ENCODE data around the gene DENND4C. TPM values are rescaled to one million over a fixed set of nuclear protein-coding genes. Genes with fewer than 3 reads are reported as not detected.

The DENND4C gene
- polyA plus RNA-seq, 3 donors from 2014 or later, result 40.6 to 49.1 (median 44.5) TPM

DNA sequence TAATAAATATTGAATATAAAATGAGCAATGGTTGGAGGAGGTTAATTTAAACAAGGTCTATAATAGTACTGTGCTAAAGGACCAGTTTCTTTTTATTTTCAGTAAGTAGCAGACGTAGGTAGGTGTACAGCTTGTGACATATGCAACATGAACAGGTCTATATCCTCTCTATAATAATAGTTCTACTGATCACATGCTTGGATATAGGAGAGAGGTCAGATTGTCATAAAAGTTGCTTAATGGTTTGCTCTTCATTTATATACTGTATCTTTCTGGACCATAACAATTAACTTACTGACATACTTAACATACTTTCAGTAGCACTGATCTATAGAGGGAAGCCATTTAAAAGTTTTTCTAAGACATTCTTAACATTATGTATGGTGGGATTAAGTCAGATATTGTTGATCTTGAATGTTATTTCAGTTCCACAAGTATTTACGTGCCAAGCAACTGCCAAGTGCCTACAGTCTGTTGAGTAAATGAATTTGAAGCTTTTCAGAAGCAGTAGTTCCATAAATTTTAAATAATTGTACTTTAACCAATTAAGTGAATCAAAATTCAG is 68.0 kb downstream of the DENND4C start:
- Mint-ChIP-seq H3K4me3 (no peak overlapping the region), H3K27ac (peak overlapping the region in 1 of 6 donors; percentile 29), H3K9me3 (no peaks in the 10 kb centered on the region), H3K4me1 (peaks cover 0 to 9% of the 10 kb centered on the region in 2 donors), H3K36me3 (peaks cover 0 to 22% (median 12%) of the 10 kb centered on the region in 3 donors), H3K27me3 (ENCODE audit: low read depth in 3 of 3) (peaks cover 0 to 5% (median 0%) of the 10 kb centered on the region in 3 donors)
- DNase-seq, result no peak

DNA sequence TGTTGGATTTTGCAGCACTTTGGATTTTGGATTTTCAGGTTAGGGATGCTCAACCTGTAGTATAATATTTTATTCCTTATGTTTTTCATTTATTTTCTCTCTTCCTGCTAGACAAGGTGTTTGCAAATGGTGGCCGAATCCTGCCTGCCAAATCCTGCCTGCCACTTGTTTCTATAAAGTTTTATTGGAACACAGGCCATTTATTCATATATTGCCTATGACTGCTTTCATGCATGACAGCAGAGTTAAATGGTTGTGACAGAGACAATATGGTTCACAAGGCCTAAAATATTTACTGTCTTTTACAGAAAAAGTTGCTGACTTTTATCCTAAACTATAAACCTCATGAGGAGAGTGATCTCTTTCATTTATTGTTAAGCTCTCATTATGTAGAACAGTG is 72.7 kb downstream of the DENND4C start:
- no peaks in the 10 kb centered on the region for H3K9me3 Mint-ChIP-seq
- H3K27ac Mint-ChIP-seq, result peak overlapping the region in 1 of 6 donors; percentile 8
- H3K27me3 Mint-ChIP-seq (ENCODE audit: low read depth in 3 of 3), result no peaks in the 10 kb centered on the region
- no peak for DNase-seq
- H3K4me3 Mint-ChIP-seq, result no peak overlapping the region
- peaks cover 11 to 31% (median 16%) of the 10 kb centered on the region in 3 donors for H3K36me3 Mint-ChIP-seq
- peaks cover 4 to 14% of the 10 kb centered on the region in 2 donors for H3K4me1 Mint-ChIP-seq

DNA sequence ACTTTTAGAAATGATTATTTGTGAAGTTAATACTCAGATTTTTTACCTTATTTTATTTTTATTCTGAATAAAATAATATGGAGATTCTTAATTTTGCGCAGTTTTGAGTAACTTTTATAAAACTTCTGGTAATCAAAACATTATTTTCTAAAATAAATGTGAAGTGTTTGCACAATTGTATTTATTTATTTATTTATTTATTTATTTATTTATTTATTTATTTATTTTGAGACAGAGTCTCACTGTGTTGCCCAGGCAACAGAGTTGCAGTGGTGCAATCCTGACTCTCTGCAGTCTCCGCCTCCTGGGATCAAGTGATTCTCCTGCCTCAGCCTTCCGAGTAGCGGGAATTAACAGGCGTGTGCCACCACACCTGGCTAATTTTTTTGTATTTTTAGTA is 76.1 kb downstream of the DENND4C start:
- Mint-ChIP-seq H3K27ac (no peak overlapping the region), H3K36me3 (peaks cover 13 to 24% (median 17%) of the 10 kb centered on the region in 3 donors), H3K9me3 (no peaks in the 10 kb centered on the region), H3K4me1 (peaks cover 8 to 23% of the 10 kb centered on the region in 2 donors), H3K4me3 (no peak overlapping the region), H3K27me3 (ENCODE audit: low read depth in 3 of 3) (no peaks in the 10 kb centered on the region)
- no peak for DNase-seq

DNA sequence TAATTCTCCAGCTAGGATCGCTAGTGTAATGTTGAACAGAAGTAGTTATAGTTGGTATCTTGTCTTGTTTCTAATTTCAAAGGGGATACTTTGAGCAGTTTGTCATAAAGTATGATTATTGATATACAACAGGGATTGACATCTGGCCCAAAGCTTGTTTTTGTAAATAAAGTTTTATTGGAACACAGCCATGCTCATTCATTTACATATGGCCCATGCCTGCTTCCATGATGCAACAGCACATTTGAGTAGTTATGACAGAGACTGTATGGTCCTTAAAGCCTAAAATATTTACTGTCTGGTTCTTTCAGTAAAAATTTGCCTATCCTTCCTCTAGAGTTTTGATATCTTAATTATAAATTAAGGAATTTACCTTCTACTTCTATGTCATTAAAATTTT is 79.8 kb downstream of the DENND4C start:
- Mint-ChIP-seq H3K27me3 (ENCODE audit: low read depth in 3 of 3) (no peaks in the 10 kb centered on the region), H3K4me3 (no peak overlapping the region), H3K36me3 (peaks cover 8 to 22% (median 15%) of the 10 kb centered on the region in 3 donors), H3K4me1 (peaks cover 8 to 24% of the 10 kb centered on the region in 2 donors), H3K27ac (no peak overlapping the region), H3K9me3 (no peaks in the 10 kb centered on the region)
- no peak for DNase-seq

DNA sequence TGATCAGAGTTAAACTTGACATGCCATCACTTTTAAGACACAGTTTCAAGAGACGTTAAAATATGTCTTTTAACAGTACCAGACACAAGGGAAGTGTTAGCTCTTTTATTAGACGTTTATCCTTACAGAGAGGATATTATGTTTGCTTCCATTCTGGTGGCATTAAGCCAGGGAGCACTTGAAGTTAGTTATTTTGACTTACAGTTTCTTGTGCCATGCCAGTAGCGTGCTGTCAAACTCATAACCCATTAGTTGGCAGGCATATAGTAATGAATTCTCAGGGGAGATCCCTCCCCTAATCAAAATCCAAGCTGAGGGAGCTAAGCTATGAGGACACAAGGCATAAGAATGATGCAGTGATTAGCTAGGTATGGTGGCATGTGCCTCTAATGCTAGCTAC is 83.1 kb downstream of the DENND4C start:
- no peak for DNase-seq
- Mint-ChIP-seq H3K27ac (peak overlapping the region in 2 of 6 donors; percentile 5 to 49), H3K9me3 (no peaks in the 10 kb centered on the region), H3K4me1 (peaks cover 2 to 15% of the 10 kb centered on the region in 2 donors), H3K4me3 (no peak overlapping the region), H3K27me3 (ENCODE audit: low read depth in 3 of 3) (no peaks in the 10 kb centered on the region), H3K36me3 (peaks cover 4 to 16% (median 11%) of the 10 kb centered on the region in 3 donors)

DNA sequence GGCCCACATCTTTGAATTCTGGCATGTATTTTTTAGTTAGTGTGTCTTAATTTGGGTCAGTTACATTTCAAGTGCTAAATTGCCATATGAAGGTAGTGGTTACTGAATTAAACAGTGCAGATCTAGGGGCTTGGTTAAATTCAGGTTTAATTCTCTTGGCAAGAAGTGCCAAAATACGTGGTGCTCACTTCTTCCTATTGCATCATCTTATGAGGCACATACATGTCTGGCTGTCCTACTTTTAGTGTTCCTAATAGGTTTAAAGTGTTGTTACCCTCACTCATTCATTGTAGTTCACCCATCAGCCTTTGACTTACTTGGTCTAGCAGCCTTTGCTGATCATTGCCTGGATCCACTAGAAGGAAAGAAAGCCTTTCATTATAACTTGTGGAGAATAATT is 90.0 kb downstream of the DENND4C start:
- Mint-ChIP-seq H3K27me3 (ENCODE audit: low read depth in 3 of 3) (peaks cover 0 to 3% (median 0%) of the 10 kb centered on the region in 3 donors), H3K9me3 (no peaks in the 10 kb centered on the region), H3K4me1 (peaks cover 2 to 13% of the 10 kb centered on the region in 2 donors), H3K4me3 (no peak overlapping the region), H3K36me3 (peaks cover 14 to 26% (median 18%) of the 10 kb centered on the region in 3 donors), H3K27ac (no peak overlapping the region)
- no peak for DNase-seq

DNA sequence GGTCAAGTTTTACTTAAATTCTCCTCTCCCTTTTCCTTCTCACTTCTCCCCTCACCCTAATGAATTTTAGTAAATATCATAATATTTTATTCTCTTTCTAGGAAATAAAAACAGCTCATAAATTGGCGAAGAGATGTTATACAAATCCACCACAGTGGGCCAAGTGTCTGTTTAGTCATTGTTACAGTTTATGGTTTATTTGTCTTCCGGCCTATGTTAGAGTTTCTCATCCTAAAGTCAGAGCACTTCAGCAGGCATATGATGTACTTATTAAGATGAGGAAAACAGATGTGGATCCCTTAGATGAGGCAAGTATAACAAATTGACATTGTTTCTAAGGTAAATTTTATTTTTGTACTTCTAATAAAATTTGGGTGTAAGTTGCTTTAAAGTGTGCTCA is 101.4 kb downstream of the DENND4C start:
- H3K4me1 Mint-ChIP-seq, result no peaks in the 10 kb centered on the region

DNA sequence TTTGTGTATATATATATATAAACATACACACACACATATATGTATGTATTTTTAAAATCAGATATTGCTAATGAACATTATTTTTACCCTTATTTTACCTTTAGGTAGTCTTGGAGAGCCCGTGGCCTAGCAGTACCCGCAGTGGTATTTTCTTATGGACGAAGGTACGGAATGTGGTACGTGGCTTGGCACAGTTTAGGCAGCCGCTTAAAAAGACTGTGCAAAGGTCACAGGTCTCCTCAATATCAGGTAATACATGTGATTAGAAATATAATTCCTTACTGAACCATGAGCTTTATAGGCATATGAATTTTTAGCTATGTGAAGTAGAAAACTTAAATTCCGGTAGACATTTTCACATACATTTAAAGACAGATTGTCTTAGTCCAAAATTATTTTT is 105.7 kb downstream of the DENND4C start:
- H3K9me3 Mint-ChIP-seq, result no peaks in the 10 kb centered on the region

More for the DNA sequence above, 101.4 kb downstream of the DENND4C start:
- H3K27me3 Mint-ChIP-seq (ENCODE audit: low read depth in 3 of 3), result no peaks in the 10 kb centered on the region
- H3K9me3 Mint-ChIP-seq, result no peaks in the 10 kb centered on the region
- H3K36me3 Mint-ChIP-seq, result peaks cover 22 to 31% (median 23%) of the 10 kb centered on the region in 3 donors
- H3K27ac Mint-ChIP-seq, result peak overlapping the region in 2 of 6 donors; percentile 24 to 50
- no peak for DNase-seq
- H3K4me3 Mint-ChIP-seq, result no peak overlapping the region

DNA sequence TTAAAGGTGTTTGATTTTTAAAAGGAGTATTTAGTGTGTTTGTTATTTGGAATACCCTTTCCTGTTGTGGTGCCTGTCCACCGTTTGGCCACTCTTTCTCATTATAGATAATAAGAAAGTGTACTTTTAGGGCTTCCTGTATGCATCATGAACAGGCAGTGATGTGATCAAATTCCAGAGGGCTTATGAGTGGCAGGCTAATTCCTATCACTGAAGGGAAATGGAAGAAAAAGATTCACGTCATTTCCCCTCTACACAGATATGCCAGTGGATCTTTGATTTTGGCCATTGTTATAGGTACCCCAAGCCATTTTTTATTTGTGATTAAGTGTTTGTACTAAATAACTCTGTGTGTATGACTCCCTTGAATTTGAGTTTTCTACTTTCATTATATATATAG is 112.5 kb downstream of the DENND4C start:
- no peak overlapping the region for H3K4me3 Mint-ChIP-seq
- H3K27me3 Mint-ChIP-seq (ENCODE audit: low read depth in 3 of 3), result no peaks in the 10 kb centered on the region
- no peaks in the 10 kb centered on the region for H3K4me1 Mint-ChIP-seq
- H3K9me3 Mint-ChIP-seq, result no peaks in the 10 kb centered on the region
- no peak for DNase-seq
- peaks cover 16 to 48% (median 25%) of the 10 kb centered on the region in 3 donors for H3K36me3 Mint-ChIP-seq
- H3K27ac Mint-ChIP-seq, result no peak overlapping the region

More for the DNA sequence above, 105.7 kb downstream of the DENND4C start:
- Mint-ChIP-seq H3K4me1 (no peaks in the 10 kb centered on the region), H3K27ac (no peak overlapping the region), H3K36me3 (peaks cover 21 to 40% (median 25%) of the 10 kb centered on the region in 3 donors), H3K27me3 (ENCODE audit: low read depth in 3 of 3) (no peaks in the 10 kb centered on the region), H3K4me3 (no peak overlapping the region)
- DNase-seq, result no peak

DNA sequence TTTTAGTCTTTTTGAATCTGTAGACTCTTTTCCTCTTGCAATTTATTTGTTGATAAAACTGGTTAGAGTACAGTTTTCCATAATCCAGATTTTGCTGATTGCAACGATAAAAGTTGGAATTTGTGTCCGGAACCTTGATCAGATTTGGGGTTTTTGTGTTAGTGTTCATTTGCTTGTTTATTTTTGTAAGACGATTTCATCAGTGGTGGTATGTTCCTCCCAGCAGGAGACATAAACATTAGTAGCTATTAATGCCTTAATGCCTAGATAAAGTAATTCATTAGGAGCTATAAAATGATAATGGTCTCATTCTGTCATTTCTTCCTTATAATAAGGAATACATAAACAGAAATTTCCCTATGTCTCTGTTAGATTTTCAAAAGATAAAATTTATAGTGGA is 128.2 kb downstream of the DENND4C start:
- no peak overlapping the region for H3K4me3 Mint-ChIP-seq
- H3K36me3 Mint-ChIP-seq, result peaks cover 15 to 27% (median 26%) of the 10 kb centered on the region in 3 donors
- H3K27ac Mint-ChIP-seq, result no peak overlapping the region
- H3K4me1 Mint-ChIP-seq, result peaks cover 0 to 7% of the 10 kb centered on the region in 2 donors
- no peak for DNase-seq
- H3K27me3 Mint-ChIP-seq (ENCODE audit: low read depth in 3 of 3), result peaks cover 2 to 5% (median 3%) of the 10 kb centered on the region in 3 donors
- no peaks in the 10 kb centered on the region for H3K9me3 Mint-ChIP-seq

DNA sequence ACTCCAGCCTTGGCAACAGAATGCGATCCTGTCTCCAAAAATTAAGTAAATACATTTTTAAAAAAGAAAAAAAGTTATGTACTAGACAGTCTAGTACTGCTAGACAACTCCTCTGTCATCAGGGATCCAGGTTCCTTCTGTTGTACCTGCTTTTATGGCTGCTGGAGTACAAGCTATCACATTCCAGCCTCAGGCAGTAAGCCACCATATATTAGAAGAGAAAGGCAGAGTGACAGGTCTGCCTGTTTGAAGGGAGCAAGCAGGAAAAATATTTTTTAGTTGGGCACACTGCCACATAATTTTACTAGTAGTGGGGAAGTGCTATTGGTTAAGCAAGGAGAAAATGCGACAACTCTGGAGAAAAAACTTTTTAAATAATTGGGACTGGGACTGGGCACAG is 138.6 kb downstream of the DENND4C start:
- H3K27me3 Mint-ChIP-seq (ENCODE audit: low read depth in 3 of 3), result peaks cover 0 to 2% (median 0%) of the 10 kb centered on the region in 3 donors
- H3K4me3 Mint-ChIP-seq, result no peak overlapping the region
- H3K9me3 Mint-ChIP-seq, result no peaks in the 10 kb centered on the region
- no peak for DNase-seq
- peaks cover 15 to 25% of the 10 kb centered on the region in 2 donors for H3K4me1 Mint-ChIP-seq
- peaks cover 8 to 35% (median 12%) of the 10 kb centered on the region in 3 donors for H3K36me3 Mint-ChIP-seq
- peak overlapping the region in 1 of 6 donors; percentile 51 for H3K27ac Mint-ChIP-seq

DNA sequence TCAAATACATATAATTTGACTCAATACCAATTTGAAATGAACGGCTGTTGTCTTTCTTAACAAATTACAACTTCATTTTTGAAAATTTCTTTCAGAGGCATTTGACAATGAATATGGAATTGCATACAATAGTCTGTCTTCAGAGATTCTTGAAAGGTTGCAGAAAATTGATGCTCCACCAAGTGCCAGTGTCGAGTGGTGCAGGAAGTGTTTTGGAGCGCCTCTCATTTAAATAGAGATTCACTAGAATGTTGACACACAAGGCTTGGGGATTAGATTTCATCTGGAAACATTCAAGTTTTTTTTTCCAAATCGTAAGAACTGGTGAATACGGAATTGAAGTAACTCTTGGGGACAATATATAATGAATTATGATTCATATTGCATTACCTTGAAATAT is 141.4 kb downstream of the DENND4C start:
- Mint-ChIP-seq H3K4me3 (no peak overlapping the region), H3K9me3 (no peaks in the 10 kb centered on the region), H3K4me1 (peaks cover 7 to 22% of the 10 kb centered on the region in 2 donors), H3K27ac (no peak overlapping the region), H3K36me3 (peaks cover 0 to 50% (median 24%) of the 10 kb centered on the region in 3 donors), H3K27me3 (ENCODE audit: low read depth in 3 of 3) (peaks cover 0 to 1% (median 0%) of the 10 kb centered on the region in 3 donors)
- DNase-seq, result no peak

DNA sequence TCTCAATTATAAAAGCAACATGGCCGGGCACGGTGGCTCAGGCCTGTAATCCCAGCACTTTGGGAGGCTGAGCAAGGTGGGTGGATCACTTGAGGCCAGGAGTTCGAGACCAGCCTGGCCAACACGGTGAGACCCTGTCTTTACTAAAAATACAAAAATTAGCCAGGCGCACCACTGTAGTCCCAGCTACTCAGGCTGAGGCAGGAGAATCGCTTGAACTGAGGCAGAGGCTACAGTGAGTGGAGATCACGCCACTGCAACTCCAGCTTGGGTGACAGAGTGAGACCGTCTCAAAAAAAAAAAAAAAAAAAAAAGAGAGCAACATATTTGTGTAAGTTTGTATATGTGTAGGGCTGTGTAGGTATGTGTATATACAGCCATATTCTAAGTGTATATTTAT is 142.1 kb downstream of the DENND4C start:
- H3K4me3 Mint-ChIP-seq, result no peak overlapping the region
- H3K9me3 Mint-ChIP-seq, result no peaks in the 10 kb centered on the region
- H3K27ac Mint-ChIP-seq, result no peak overlapping the region
- no peak for DNase-seq
- H3K4me1 Mint-ChIP-seq, result peaks cover 9 to 22% of the 10 kb centered on the region in 2 donors
- peaks cover 0 to 56% (median 24%) of the 10 kb centered on the region in 3 donors for H3K36me3 Mint-ChIP-seq
- peaks cover 0 to 4% (median 0%) of the 10 kb centered on the region in 3 donors for H3K27me3 Mint-ChIP-seq (ENCODE audit: low read depth in 3 of 3)

DNA sequence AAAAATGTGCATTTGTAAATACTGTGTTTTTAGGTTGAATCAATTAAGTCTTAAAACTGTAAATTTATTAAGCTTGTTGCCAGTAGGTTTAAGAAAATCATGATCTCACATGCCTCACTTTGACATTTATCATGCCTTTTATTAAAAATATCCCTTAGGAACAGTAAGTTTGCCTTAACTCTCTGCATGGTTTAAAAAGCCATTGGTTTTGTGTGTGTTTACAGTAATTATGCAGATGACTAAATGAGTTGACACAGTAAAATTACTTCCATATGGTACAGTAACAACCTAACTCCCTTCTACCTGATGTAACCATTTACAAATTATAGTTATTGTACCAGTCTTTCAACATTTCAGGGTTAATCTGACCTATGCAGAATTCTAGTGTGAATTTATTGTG is 143.0 kb downstream of the DENND4C start:
- peak overlapping the region in 2 of 6 donors; percentile 23 to 71 for H3K27ac Mint-ChIP-seq
- H3K4me3 Mint-ChIP-seq, result no peak overlapping the region
- DNase-seq, result no peak
- peaks cover 6 to 57% (median 24%) of the 10 kb centered on the region in 3 donors for H3K36me3 Mint-ChIP-seq
- peaks cover 17 to 25% of the 10 kb centered on the region in 2 donors for H3K4me1 Mint-ChIP-seq
- H3K9me3 Mint-ChIP-seq, result no peaks in the 10 kb centered on the region
- H3K27me3 Mint-ChIP-seq (ENCODE audit: low read depth in 3 of 3), result peaks cover 0 to 4% (median 0%) of the 10 kb centered on the region in 3 donors

Data from immature natural killer cell (primary cell).